GM21390 (cell line): ENCODE results near the gene ITLN1.
"Not testable (repeated sequence)": the region's sequence is repeated elsewhere in the genome, so short reads cannot be mapped to it uniquely, and the experiment has no call there.

Experiments used
- ATAC-seq: cut with Tn5 transposase; IDR thresholded peaks from one replicate; pipeline ENCODE4 v1.9.1; 2021; ENCODE audit not compliant: unreplicated experiment

ITLN1 gene

DNA sequence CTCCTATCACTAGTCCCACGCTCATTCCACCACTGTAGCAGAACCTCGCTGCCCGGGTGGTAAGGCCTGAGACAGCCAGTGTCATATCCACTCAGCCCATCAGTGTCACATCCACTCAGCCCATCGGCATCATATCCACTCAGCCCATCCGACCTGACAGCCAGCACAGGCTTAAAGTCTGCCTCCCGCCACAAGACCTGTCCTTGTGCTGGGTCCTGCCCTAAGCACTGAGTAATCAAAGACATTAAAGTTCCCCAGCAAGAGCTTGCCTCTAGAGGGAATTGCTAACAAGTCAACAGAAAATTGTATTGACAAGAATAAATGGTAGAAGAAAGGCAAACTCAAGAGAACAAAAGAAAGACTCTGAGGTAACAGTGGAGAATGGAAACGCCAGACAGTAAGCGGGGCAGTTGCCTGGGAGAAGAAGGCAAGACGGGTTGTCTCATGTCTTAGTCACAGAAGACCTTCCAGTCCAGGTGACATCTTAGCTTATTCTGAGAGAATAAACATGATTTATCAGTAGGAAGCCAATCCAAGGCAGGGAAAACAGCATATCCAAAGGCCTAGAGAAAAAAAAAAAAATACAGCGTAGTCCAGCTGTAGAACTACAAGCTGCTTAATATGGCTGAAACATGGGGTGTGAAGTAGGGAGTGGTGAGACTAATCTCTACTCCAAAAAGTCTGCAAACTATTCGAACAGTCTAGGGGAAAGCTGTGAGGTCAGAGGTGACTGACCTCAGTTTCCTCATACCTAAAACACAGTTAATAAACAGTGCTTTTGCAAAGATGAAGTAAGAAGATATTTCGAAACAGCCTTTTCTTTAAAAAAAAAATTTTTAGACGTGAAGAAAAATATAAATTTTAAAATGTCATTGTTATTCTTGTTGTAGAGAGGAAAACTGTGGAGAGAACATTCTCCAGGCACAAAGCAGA, 1.1 kb downstream of the ITLN1 start:
- ATAC-seq: no peak

DNA sequence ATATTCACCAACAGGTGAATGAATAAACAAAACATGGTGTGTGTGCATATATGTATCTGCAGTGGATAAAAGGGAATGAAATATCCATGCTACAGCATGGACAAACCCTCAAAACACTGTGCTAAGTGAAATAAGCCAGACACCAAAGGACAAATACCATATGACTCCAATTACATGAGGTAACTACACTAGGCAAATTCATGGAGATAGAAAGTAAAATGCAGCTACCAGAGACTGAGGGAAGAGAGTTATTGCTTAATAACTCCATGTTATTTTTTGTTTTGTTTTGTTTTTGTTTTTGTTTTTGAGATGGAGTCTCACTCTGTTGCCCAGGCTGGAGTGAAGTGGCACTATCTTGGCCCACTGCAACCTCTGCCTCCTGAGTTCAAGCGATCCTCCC, 2.4 kb downstream of the ITLN1 start:
- ATAC-seq: no peak

DNA sequence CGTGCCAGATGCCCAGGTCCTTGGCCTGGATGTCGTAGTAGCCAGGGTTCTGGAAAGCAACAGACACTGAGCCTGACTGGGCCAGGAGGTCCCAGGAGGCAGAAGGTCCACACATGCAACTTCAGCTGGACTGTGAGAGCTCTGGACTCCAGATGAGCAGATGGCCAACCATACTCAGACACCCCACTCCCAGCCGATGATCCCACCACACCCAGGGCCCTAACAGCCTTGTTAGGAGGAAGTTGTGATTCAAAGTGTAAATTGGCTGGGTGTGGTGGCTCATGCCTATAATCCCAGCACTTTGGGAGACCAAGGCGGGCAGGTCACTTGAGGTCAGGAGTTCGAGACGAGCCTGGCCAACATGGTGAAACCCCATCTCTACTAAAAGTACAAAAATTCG, 3.7 kb downstream of the ITLN1 start:
- not testable (repeated sequence) for ATAC-seq

DNA sequence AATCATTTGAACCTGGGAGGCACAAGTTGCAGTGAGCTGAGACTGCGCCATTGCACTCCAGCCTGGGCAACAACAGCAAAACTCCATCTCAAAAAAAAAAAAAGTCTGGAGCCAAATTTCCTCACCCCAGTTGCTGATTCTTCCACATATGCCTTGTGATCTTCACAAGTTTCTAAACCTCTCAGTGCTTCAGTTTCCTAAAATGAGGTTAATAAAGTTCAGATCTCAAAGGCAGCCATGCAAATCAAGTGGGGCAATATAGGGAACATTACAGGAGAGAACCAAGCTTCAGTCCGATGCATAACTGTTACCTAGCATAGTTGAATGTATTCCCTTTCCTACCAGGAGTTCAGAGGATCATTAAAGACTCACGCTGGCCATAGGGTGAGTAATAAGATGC, 4.8 kb downstream of the ITLN1 start:
- ATAC-seq: no peak

DNA sequence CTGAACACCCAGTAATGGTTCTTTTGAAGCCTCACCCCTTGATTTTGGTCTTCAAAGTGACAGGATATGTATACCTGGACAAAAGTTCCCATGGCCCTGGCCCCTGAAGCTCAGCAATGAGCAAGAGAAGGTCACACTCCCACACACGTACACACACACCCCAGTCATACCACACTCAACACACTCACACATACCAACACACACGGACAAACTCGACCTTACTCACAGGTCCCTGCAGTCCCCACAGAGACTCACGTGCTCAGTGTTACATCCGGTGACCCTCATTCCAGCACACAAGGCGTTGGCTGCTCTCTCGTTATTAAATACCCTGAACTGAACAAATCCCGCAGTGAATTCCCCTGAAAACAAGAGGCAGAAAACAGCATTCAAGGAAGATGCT, 5.9 kb downstream of the ITLN1 start:
- no peak for ATAC-seq

DNA sequence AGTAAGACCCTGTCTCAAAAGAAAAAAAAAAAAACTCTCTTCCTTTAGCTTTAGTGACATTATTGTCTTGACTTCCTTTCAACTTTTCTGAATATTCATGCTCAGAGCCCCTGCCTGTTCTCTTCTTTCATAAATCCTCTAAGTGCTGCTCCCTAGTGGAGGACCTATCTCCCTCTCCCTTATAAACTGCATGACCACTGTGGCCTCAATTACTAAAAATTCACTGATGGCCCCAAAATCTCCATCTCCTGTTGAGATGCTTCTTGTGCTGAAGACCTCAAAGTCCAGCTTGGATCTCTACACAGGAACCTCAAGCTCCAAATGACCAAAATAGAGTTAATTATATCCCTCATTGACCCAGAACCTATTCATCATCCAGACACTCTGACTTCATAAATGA, 7.8 kb downstream of the ITLN1 start:
- no peak for ATAC-seq

DNA sequence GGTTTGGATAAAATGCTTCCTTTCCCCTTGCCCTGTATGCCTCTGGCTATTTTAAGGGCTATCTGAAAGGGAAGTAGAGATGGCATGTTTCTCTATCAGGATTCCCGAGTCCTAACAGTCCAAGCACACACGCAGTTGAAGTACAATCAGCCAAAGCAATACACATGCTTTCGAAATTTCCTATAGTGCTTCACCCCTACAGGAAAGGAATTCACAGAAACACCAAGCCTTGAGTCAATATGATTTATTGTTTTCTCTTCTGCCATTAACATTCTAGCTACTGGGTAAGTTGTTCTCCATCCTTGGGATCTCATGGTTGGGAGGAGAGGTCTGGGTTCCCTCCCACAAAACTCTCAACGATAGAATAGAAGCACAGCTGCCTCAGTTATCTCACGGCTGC, 8.7 kb downstream of the ITLN1 start:
- no peak for ATAC-seq

DNA sequence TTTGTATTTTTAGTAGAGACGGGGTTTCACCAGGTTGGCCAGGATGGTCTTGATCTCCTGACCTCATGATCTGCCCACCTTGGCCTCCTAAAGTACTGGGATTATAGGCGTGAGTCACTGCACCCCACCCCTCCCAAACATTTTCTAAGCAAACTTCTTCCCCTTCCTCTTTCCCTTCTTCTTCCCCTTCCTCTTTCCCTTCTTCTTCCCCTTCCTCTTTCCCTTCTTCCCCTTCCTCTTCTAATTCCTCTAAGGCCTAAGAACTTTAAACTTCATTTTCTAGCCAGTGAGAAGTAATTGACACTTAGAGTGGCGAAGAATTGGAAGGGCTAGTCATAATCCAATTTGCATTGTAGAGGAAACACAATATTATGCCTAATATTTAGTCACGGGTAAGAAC, 9.4 kb downstream of the ITLN1 start:
- not testable (repeated sequence) for ATAC-seq

DNA sequence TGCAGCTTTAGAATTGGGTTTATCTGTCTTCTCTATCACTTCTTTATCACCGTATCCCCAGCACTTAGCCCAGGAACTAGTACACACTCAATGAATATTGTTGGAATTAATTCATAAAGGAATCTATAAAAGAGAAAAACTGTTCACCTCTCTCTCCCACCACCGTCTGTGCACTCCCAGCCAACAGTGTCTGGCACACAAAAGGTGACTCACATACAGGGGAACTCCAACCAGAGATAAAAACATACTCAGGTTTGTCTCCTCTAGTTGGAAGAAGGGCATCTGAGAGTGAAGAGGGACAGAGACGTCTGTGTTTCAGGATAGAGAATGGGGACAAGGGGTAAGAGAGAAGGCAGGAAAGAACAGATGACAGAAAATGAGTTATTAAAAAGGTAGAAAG, 10.0 kb downstream of the ITLN1 start:
- no peak for ATAC-seq

DNA sequence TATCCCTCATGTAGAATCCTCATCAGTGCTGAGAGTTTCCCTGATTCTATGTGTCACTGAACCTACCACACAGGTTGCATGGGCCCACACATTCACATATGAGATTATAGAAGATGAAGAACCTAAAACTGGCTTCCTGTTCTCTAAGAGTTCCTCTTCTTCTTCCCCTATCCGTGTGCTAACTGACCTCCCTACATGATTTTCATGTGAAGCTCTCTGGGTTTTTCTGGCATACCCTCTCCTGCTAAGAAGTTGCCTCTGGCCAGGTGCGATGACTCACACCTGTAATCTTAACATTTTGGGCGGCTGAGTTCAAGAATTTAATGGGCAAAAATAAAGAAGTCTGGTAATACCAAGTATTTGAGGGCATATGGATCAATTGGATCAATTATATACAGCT, 16.8 kb downstream of the ITLN1 start:
- no peak for ATAC-seq

DNA sequence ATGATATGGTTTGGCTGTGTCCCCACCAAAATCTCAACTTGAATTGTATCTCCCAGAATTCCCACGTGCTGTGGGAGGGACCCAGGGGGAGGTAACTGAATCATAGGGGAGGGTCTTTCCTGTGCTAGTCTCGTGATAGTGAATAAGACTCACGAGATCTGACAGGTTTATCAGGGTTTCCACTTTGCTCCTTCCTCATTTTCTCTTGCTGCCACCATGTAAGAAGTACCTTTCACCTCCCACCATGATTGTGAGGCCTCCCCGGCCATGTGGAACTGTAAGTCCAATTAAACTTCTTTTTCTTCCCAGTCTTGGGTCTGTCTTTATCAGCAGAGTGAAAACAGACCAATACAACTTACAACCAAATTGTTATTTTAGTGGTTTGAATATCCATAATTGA, 17.3 kb downstream of the ITLN1 start:
- not testable (repeated sequence) for ATAC-seq

DNA sequence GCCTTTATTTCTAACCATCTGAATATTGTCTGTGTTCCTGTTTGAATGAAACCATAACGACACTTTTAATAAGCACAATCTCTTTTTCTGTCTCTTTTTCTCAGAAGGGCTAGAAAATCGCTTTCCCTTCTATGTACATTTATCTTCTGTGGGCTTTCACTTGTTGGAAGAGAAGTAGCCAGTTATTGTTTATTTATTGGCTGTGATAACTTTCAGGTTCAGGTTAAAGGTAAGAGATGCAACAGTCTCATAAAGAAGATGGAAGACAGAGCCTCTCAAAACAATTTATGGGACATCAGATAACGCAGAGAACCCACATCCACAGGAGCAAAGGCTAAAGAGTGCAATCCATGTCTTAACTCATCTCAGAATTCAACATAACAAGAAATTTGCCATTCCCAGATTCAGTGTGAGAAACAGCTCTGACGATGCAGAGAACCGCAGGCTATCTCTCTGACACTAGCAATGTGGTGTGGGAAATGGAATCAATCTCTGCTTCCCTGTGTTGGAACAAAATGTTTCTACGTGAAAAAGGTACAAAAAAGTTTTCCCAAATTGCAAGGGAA, 18.2 kb downstream of the ITLN1 start:
- ATAC-seq: no peak

DNA sequence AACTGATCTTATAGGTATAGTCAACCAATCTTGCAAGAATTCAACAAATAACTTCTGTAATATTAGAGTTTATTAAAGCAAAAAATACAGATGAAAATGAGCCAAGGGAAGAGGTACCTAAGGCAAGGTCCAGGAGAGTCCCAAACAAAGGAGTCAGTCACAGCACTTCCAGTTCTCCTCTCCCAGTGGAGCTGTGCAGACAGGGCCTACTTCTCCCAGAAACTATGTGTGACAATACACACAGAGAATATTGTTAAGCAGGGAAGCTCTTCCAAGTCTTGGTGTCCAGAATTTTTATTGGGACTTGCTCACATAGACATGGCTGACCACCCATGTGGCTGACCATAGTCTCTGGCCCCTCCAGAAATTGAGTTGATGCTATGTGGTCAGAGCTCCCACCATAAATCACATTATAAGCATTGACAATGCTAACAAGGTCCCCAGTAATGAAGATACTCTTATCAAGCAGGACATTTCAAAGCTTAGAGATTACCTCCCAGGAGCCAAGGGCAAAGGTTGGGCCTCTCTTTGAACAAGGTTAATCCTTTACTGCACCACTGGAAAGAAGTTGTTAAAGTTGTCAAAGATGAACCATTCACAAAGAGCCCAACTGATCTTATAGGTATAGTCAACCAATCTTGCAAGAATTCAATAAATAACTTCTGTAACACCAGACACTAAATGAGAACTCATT, 18.8 kb downstream of the ITLN1 start:
- no peak for ATAC-seq

DNA sequence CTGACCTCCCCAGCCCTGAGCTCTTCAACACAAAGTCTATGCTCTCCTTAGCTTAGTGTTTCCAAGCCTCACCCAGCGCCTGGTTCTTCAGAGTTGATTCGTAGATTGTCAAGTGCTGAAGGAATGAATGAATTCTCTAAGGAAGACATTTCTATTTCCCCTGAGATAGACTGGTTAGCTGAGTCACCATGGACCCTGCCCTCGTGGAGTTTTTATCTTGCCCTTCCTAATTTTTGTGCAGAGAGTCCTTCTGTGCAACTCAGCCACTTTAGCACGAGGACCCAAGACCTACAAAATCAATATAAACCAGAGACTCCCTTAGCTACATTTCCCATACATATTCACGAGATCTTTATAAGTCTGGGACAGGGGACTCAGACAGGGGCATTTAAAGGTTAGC, 19.6 kb downstream of the ITLN1 start:
- no peak for ATAC-seq

DNA sequence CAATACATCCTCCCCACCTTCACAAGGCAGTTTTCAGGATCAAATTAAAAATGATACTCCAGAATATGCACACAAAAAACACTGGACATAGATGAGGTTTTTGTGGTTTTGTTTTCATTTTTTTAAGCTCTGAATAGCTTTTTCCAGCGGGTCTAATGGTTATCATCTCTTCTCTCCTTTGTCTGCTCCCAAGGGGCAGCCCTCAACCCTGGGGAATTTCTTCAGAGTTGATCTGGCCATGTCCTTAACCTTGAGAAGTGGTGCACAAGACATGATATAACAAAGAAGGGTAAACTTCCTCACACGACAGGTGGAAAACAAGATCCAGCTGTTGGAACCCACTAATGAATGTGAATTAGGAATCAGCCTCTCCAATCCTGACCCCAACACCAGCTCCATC, 20.8 kb downstream of the ITLN1 start:
- ATAC-seq: no peak

DNA sequence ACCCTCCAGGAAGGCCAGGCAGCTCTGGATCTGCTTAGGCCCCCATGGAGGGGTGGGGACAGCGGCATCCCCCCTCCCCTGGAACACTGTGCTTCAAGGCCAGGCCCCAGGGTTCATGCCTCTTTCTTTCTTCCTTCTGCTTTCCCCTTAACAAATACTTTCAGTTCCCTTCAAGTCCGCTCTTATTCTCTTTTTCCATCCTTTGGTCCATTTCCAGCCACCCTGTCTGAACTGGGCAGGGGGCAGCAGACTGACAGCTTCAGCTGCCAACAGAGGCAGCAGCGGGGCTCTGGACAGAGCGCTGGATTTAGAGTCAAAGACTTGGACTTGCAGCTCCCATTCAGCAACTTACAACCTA, 21.2 kb downstream of the ITLN1 start:
- no peak for ATAC-seq

DNA sequence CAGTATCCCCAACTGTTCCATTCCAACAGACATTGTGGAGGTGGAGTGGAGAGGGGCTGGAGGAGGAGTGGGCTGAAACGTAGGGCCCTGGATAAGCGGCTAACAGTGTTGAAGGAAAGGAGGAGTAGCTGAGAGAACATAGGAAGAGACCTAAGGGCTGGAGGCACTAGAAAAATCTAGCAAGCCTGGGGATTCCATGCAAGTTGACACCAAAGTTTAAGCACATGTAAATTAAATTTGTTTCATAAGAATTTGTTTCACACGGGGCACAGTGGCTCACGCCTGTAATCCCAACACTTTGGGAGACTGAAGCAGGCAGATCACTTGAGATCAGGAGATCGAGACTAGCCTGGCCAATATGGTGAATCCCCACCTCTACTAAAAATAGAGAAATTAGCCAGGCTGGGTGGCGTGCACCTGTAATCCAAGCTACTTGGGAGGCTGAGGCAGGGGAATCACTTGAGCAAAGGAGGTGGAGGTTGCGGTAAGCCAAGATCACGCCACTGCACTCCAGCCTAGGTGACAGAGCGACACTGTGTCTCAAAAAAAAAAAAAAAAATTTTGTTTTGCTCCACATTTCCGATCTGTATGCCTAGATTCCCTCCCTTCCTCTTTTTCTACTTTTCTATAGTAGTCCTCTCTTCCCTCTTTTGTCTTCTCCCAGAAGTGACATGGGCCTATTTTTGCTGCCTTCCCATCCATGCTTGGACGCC, 21.8 kb downstream of the ITLN1 start:
- ATAC-seq: no peak

DNA sequence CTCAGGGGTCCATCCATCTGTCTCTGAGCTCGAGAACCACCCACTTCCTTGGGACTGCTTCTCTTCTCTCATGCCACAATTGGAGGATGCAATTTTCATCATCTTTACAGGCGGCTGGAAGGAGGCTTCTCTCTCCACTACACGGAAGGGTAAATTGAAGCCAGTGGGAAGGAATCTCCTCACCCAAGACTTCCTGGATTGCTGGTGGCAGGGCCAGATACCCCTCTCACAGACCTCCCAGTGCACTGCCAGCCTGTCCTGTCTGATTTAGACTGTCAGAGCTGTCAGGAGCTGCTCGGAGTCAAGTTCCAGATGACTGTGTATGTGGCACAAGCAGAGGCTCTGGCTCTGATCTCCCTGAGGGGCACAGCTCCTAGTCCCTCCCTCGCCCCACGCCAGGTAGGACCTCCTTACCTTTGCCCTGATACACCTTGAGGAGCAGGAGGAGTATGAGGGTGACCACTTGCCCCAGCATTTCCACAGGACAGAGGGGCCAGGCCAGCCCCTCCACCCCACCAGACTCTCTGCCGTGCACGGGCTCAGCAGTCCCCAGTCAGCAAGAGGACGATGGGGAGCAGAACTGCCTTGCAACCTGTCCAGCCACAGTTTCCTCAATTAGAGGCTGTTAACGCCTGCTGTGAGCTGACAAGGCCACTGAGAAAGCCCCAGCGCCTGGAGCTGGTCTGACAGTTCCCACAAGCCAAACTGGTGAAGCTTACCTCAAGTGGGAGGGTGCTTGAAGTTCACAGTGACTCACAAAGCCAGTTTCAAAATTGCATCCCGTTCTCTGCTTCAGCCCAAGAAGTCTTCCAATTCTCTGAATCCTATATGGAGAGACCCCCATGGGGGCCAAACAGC, 22.5 kb downstream of the ITLN1 start, which contains the start of gene CD244:
CD244 (minus strand) TSS at position 685 of the 858 bp plus-strand sequence; CDS start at position 475, 210 bp downstream.
- ATAC-seq: peak; percentile 75

DNA sequence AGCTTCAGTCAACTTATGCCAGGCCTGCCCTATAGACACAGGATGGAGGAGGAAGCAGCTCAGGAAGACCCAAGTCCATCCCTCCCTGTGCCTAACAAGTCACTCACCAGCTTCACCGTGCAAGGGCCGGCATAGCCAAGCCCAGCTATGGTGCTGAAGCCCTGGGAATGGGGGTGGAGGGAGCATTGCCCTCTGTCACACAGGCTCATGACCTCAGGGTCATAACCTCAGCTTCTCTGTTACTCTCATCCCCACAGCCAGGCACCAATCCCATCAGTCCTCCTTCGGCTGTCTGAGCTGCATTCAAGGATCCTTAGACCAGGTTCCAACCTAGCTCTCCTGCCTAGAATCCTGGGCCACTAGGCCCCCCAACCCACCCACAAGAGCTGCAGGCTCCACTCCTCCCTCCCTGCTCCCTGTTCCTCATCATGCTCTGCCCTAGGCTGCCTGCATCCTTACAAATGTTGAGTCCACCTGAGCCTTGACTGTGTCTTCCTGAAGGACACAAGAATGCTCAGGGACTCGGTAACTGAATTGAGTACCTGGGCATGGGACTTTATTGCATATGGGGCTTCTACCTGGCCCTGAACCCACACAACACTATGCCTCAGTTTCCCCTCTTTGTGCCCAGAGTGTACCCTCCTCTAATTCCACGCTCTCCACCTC, 24.0 kb downstream of the ITLN1 start:
- ATAC-seq: no peak

DNA sequence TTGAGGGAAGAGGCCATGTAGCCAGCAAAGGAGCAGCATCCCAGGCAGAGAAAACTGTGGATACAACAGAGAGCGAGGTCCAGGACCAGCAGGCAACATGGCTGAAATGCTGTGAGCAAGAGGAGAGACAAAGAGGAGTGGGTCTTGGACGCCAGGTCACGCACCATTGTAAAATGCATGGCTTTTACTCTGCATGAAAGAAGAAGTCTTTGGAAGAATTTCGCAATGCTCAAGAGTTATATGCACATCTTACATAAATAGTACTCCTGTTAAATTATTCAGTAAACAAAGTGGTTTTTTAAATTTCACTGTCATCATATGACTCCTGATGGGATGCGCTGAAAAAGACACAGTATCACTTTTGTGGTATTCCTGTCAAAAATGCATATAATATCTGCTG, 25.8 kb downstream of the ITLN1 start:
- ATAC-seq: no peak
